ENCODE data around the gene IL31RA.

Gene IL31RA

GRCh38 chr5:55860709-55861108 lies 9.6 kb downstream of the IL31RA start:
- DNase-seq, result no peak

- DNase-seq, result no peak
These were observed 13.7 kb downstream of the IL31RA start for GRCh38 chr5:55864606-55865541.

- DNase-seq, result no peak
These were observed 14.7 kb downstream of the IL31RA start for GRCh38 chr5:55865831-55866230.

DNA sequence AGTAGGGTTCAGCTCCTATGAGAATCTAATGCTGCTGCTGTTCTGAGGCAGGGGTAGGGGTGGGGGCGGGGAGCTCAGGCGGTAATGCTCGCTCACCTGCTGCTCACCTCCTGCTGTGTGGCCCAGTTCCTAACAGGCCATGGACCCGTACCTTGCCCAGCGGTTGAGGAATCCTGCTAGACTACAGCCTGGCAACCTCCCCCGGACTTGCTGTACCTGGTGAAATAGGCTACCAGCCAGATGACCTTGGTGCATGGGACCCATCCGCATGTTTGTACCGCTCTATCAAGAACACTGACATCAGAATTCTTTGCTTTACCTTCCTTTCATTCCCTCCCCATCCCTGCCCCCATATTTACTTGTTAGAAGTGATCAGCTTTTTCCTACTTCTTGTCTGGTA lies 15.3 kb downstream of the IL31RA start:
- no peak for DNase-seq

DNA sequence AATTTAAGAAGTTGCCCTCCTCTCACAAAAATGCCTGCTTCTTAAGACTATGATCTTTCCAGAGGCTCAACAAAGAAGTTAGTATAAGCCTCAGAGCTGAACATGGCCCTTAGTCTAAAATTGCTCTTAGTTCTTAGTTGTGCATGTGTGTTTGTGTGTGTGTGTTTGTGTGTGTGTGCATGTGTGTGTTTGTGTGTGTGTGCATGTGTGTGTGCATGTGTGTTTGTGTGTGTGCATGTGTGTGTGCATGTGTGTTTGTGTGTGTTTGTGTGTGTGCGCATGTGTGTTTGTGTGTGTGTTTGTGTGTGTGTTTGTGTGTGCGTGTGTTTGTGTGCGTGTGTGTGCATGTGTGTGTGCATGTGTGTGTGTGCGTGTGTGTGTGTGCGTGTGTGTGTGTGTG lies 15.8 kb downstream of the IL31RA start:
- no peak for DNase-seq

GRCh38 chr5:55868846-55869245 lies 17.7 kb downstream of the IL31RA start:
- DNase-seq, result no peak

DNA sequence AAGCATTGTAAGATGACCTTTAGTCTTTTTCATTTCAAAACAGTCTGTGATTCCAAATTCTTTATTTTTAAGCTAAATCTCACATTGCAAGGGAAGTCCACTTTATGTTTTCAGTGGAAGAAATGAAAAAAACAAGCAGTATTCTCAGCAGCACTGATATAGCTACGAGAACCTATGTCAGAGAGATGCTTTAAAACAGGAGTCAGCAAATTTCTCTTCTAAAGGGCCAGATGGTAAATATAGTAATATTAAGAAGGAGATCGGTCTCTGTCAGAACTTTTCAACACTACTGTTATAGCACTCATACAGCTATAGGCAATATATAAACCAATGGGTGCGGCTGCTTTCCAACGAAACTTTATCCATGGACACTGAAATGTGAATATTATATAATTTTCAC lies 18.7 kb downstream of the IL31RA start:
- DNase-seq, result no peak

DNA sequence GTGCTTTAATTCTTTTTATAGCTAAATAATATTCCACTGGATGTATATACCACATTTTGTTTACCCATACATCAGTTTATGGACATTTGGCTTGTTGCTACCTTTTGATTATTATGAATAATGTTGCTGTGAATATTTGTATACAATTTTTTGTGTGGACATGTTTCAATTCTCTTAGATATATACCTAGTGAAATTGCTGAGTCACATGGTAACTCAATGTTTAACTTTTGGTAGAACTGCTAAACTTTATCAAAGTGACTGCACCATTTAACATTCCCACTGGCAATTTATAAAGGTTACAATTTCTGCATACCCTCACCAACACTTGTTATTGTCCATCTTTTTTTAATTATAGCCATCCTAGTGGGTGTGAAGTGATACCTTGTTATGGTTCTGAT lies 22.1 kb downstream of the IL31RA start:
- DNase-seq, result no peak

DNA sequence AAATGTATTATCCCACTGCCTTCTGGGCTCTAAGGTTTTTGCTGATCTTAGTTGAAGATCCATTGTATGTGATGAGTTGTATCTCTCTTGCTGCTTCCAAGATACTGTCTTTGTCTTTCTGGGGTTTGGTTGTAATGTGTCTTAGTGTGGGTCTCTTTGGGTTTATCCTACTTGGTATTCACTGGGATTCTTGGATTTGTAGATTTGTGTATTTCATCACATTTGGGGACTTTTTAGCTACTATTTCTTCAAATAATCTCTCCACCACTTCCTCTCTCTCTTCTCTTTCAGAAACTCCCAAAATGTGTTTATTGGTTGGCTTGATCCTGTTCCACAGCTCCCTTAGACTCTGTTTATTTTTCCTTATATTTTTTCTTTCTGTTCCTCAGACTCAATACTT lies 26.5 kb downstream of the IL31RA start:
- no peak for DNase-seq

GRCh38 chr5:55880453-55880852 lies 29.3 kb downstream of the IL31RA start:
- no peak for DNase-seq

DNA sequence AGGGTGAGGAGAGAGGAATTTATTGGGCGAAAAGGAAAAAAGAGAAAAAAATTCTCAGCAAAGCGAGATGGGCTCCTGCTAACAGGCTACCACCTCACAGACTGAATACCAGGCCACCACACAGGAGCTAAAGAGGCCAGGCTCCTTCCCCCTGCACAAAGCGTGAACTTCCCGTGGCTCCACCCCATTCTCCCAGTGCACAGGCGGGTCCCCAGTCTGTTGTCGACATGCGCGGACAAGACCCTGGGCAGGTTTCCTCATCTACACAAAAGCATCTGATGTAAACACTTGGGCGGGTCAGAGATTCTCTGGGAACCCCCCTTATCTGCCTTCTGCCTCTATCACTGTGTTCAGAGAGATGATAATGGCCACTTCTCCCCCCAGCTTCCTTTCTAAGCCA lies 34.2 kb downstream of the IL31RA start:
- no peak for DNase-seq

GRCh38 chr5:55888205-55888604 lies 37.0 kb downstream of the IL31RA start:
- no peak for DNase-seq

DNA sequence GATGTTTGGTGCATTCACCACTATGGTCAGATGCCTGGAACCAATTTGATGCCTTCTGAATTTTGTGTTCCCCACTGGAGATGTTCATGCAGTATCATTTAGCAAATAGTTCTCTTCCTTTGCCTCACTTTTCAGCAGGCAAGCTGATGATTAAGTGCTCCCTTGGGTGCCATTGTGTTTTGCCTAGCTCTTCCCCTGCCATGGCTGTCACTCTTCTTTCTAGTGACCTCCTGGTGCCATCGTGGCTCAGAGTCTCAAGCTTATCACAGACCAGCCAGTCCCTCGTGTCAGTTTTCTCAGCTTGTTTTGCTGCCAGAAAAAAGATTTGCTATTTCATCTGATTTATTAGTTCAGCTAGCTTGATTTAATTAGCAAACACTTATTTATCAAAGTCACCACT lies 41.3 kb downstream of the IL31RA start:
- DNase-seq, result no peak

DNA sequence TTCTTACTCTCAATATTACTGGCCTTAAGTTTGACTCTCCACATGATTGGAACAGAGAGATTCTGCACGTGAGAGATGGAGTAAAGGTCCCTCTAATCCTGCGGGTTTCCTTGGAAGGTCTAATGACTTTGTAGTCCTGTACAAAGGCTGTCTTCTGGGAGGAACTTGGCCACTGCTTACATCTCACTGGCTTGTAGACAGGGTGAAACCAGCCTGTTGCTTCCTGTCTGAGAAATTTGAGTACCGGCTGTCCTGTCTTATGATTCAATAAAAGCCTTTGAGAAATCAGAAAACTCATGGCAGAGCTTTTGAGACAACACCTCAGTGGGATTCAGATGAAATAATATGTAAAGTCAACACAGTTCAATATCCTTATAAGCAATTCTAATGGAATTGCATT lies 43.0 kb downstream of the IL31RA start:
- no peak for DNase-seq

DNA sequence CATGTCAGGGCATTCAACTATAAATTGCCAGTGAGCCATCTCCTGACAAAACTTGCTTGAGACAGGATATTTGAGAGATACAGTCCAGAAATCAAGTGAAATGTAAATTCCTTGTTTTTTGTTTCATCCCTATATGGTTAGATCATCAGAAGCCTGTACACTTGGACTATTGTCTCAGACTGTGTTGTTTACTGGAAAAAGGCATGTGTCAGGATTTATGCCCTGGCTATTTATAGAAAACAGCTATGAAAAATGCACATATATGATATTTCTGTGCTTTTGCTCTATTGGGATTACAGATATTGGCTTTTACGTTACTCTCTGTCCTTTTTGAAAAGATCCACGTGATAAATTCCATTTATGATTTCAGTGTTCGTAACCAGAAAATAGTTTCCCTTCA lies 44.2 kb downstream of the IL31RA start:
- DNase-seq, result no peak

DNA sequence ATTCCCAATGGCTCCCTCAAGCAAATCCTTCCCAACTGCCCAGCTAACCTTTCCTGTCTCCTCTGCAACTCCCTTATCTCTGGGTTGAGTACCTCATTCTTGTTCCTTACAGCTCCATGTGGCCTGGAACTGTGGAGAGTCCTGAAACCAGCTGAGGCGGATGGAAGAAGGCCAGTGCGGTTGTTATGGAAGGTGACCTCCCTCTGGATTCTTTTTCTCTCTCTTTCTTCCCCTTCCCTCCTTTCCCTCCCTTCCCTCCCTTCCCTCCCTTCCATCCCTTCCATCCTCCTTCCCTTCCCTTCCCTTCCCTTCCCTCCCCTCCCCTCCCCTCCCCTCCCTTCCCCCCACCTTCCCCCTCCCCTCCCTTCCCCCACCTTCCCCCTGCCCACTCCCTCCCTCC lies 45.1 kb downstream of the IL31RA start:
- no peak for DNase-seq

- no peak for DNase-seq
These were observed 45.5 kb downstream of the IL31RA start for GRCh38 chr5:55896663-55897062.

DNA sequence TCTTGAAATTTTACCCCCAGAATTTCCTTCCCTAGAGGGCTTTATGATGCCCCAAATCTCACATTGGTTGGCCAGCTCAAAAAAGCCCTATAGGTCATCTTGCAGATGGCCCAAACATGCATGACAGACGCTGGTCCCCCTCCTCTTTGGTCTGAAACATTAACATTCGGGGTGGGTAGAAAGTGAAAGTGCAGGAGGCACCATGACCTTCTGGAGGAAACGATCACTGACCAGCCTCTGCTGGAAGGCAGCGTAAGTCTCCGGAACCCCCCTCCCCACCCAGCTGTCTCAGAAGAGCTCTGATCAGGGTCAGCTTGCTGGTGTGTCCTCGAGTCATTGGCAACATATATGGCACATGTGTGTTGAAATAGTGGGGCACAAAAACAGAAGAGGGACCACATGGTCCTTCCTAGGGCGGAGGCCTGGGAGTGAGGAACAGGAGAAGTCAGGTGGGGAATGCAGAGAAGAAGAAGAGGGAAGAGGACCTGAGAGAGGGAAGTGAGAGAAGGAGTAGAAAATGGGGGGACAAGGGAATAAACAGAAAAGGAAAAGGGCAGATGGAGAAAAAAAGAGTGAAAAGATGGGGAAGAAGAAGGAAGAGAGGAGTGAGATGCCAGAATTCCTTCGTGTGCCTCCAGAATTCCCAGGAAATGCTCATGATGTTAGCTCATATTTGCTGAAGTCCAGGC lies 46.2 kb downstream of the IL31RA start:
- no peak for DNase-seq

GRCh38 chr5:55897905-55898304 lies 46.7 kb downstream of the IL31RA start:
- DNase-seq, result peak; percentile 39 to 49

DNA sequence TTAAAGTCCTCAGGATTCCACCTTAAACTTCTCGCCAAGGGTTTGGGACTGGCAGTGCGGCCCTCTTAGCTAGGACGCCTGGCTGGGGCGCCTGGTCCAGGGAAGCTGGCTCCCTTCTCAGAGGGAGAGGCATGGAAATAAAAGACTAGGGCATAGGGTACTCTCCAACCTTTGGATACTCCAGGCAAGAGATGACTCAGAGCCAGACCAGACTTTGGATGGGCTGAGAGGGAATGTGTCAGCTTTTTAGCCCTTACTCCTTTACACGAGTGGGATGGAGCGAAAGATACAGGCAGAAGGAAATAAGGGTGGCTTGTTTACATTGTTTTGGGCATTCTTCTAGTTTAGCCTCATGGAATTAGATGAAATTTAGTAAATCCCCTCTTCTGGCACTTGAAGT lies 48.2 kb downstream of the IL31RA start:
- DNase-seq, result no peak

DNA sequence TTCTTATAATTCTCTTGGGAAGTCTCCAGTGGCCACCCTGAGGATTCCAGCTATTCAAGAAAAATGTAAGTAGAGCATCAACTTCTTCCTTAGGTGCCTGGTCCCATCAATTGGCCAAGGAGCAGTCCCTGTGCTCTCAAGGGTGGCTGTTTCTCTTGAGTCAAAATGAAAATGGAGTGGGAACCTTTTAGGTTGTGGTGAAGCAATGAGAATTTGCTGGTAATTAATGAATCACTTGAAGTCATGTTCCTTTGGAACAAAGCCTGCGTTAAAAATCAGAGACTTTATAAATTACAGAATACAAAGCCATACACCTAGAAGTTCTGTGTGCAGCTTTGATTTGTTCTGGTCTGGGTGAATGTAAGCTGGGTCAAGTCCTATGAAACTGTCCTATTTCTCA lies 48.9 kb downstream of the IL31RA start:
- DNase-seq, result no peak

- DNase-seq, result no peak
These were observed 49.6 kb downstream of the IL31RA start for GRCh38 chr5:55900776-55901175.

DNA sequence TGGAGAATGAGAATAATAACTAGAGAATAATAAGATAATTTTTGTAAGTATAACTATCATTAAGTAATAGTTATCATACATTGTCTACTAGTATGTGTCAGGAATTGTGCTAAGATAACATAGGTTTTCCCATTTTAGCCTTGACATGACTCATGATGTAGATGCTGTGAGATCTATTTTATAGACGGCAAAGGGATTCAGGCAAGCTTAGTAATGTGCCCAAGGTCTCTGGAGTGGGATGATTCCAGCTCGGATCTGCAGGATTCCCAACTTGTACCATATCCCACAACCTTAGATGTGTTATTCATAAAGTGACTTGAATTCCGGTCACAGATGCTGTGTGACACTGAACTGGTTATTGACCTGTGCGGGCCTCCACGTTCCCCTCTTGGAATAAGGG lies 51.5 kb downstream of the IL31RA start:
- no peak for DNase-seq

- DNase-seq, result no peak
These were observed 52.1 kb downstream of the IL31RA start for GRCh38 chr5:55903121-55903701.
